GM12878 (cell line): Measurements from ENCODE around the gene ELFN2. TPM values are rescaled to one million over a fixed set of nuclear protein-coding genes. Genes with fewer than 3 reads are reported as not detected.

Experiments used
- ATAC-seq: fragments of 200-7000 bp; cut with Tn5 transposase; 3 replicates; pipeline ENCODE4 v1.9.1; 2020; ENCODE audit warnings: mild to moderate bottlenecking, moderate library complexity
- BruUV-seq: library from RNA; stranded (reverse); fragments of 400-500 nt; replicated peaks from 2 replicates; lab custom pipeline; 2021; lab: Mats Ljungman, UMichigan
- CTCF ChIA-PET: fragments of 300-600 bp; sonication (Branson Sonifier 250); formaldehyde crosslinking; extraction: SDS; loops from one replicate; lab custom pipeline; 2021; ENCODE audit warnings: inconsistent platforms; lab: Yijun Ruan, JAX
- POLR2A ChIA-PET: fragments of 350-600 bp; formaldehyde crosslinking; extraction: SDS; loops from one replicate; lab custom pipeline; 2021; ENCODE audit warnings: inconsistent platforms; lab: Charles Lee
- RAD21 ChIA-PET: fragments of 300-600 bp; sonication (Branson Sonifier 250); formaldehyde crosslinking; loops from one replicate; lab custom pipeline; 2023; ENCODE audit warnings: antibody characterized with exemption; ENCODE audit not compliant: unreplicated experiment; lab: Charles Lee
- SMC1A ChIA-PET: fragments of 300-600 bp; sonication (Branson Sonifier 250); formaldehyde crosslinking; loops from one replicate; lab custom pipeline; 2023; ENCODE audit not compliant: unreplicated experiment, uncharacterized antibody; lab: Charles Lee
- DNase-seq: peaks from one replicate; pipeline ENCODE4 v3.0.0-alpha.2; 2011; ENCODE audit warnings: low read depth, low spot score
- FAIRE-seq: peaks from 3 replicates; lab custom pipeline; 2011; peaks lifted over from hg19 to GRCh38; lab: Jason Lieb, UNC
- H2AFZ ChIP-seq: 2 replicates; pipeline ENCODE4 v1.6.0; 2011; ENCODE audit warnings: low read depth, low read length, control low read depth; ENCODE audit not compliant: control insufficient read depth
- H3K27ac ChIP-seq: 2 replicates; pipeline ENCODE4 v1.5.1; 2011; ENCODE audit warnings: control low read depth; ENCODE audit not compliant: control insufficient read depth, insufficient read depth
- H3K27me3 ChIP-seq, 2 experiments: replicated peaks in 1 of 2; 2 replicates each; pipeline versions ENCODE4 v1.6.0 to v1.6.1; 2011; ENCODE audit warnings: low read length in 1 of 2; ENCODE audit not compliant: control insufficient read depth in 2 of 2, insufficient read depth in 2 of 2
- H3K36me3 ChIP-seq, 2 experiments: 2 replicates each; pipeline ENCODE4 v1.5.1; 2011; ENCODE audit warnings: low read length in 1 of 2; ENCODE audit not compliant: control insufficient read depth in 2 of 2, insufficient read depth in 2 of 2
- H3K4me1 ChIP-seq: 2 replicates; pipeline ENCODE4 v1.6.1; 2011; ENCODE audit warnings: mild to moderate bottlenecking, low read length, moderate library complexity, mixed read lengths; ENCODE audit not compliant: control insufficient read depth, insufficient read depth
- H3K4me2 ChIP-seq: 2 replicates; pipeline ENCODE4 v1.6.0; 2011; ENCODE audit warnings: control low read depth; ENCODE audit not compliant: control insufficient read depth, insufficient read depth
- H3K4me3 ChIP-seq: fragments of 200-600 bp; sonication (generic); 2 replicates; pipeline ENCODE4 v1.5.1; 2016
- H3K79me2 ChIP-seq: 2 replicates; pipeline ENCODE4 v1.6.0; 2011; ENCODE audit warnings: low read length; ENCODE audit not compliant: control insufficient read depth, insufficient read depth
- H3K9ac ChIP-seq: 2 replicates; pipeline ENCODE4 v1.8.0; 2011; ENCODE audit warnings: low read length, control low read depth, mixed read lengths; ENCODE audit not compliant: control insufficient read depth, insufficient read depth
- H3K9me3 ChIP-seq: replicated peaks from 3 replicates; pipeline ENCODE4 v1.5.1; 2011; ENCODE audit warnings: mild to moderate bottlenecking, low read length; ENCODE audit not compliant: control insufficient read depth, insufficient read depth
- H4K20me1 ChIP-seq: 2 replicates; pipeline ENCODE4 v1.6.0; 2011; ENCODE audit not compliant: control insufficient read depth, insufficient read depth
- BCL11A ChIP-seq: IDR thresholded peaks from 2 replicates; pipeline ENCODE4 v1.6.1; 2011; ENCODE audit warnings: low read depth, low read length
- CREM ChIP-seq: IDR thresholded peaks from 2 replicates; pipeline ENCODE4 v1.6.1; 2014; ENCODE audit warnings: antibody characterized with exemption, low read depth
- HCFC1 ChIP-seq: fragments of 150-350 bp; IDR thresholded peaks from 2 replicates; pipeline ENCODE4 v1.6.1; 2014; ENCODE audit warnings: low read length
- IRF4 ChIP-seq: IDR thresholded peaks from 2 replicates; pipeline ENCODE4 v1.6.1; 2011; ENCODE audit warnings: low read depth, low read length
- PAX8 ChIP-seq: fragments of 450-650 bp; IDR thresholded peaks from 2 replicates; pipeline ENCODE4 v1.6.1; 2017; ENCODE audit warnings: mild to moderate bottlenecking, moderate library complexity
- POLR2A ChIP-seq: IDR thresholded peaks from 2 replicates; pipeline ENCODE4 v1.6.1; 2011; ENCODE audit warnings: low read depth, mild to moderate bottlenecking, low read length
- RELB ChIP-seq: fragments of 450-650 bp; IDR thresholded peaks from 2 replicates; pipeline ENCODE4 v1.6.1; 2017; ENCODE audit warnings: low read depth, mild to moderate bottlenecking, moderate library complexity
- SIN3A ChIP-seq: IDR thresholded peaks from 2 replicates; pipeline ENCODE4 v1.6.1; 2012; ENCODE audit warnings: low read depth, low read length, improper control_type of control experiment
- WGBS: methylation state at CpG from one replicate; pipeline ENCODE4 v1.1.6; 2016; ENCODE audit warnings: low lambda C conversion rate; ENCODE audit not compliant: insufficient replicate concordance, insufficient coverage; ENCODE audit errors: missing lambda C conversion rate; 5-methylcytosine and 5-hydroxymethylcytosine counted together
- in situ Hi-C: fragments of 300-500 bp; cut with MboI; formaldehyde crosslinking; loops from 9 replicates; pipeline ENCODE4 v1.14.3; 2018; ENCODE audit warnings: mixed read lengths
- intact Hi-C: fragments of 100-400 bp; cut with micrococcal nuclease; formaldehyde crosslinking; loops from one replicate; pipeline ENCODE4 v1.14.2; 2022; ENCODE audit not compliant: unreplicated experiment
- polyA plus RNA-seq, 11 experiments: library from polyadenylated mRNA; depleted of rRNA in 4 of 11; unstranded in 6 of 11; stranded (reverse) in 5 of 11; fragments of >200 nt; fragmentation: Nextera tagmentation in 4 of 11; fragmentation: Illumina TruSeq in 1 of 11; extraction: Ambion mirVana in 4 of 11; extraction: Trizol in 1 of 11; gene quantifications; 1 replicate in 1 of 11; 2 replicates in 10 of 11; pipeline versions ENCODE4 v1.2.1 to v1.2.3, GENCODE V29; 2011 to 2016; ENCODE audit warnings: inconsistent platforms in 2 of 11, missing spikeins in 2 of 11, low read depth in 1 of 11
- total RNA-seq, 4 experiments: library from RNA; depleted of rRNA in 3 of 4; stranded (reverse); fragments of >200 nt in 3 of 4; fragmentation: Illumina TruSeq in 1 of 4; extraction: Trizol in 1 of 4; gene quantifications; 2 replicates each; pipeline versions ENCODE4 v1.2.1 to v1.2.3, GENCODE V29; 2013 to 2021
- TF ChIP-seq, protein P1 (sequence below): fragments of 450-650 bp; IDR thresholded peaks from 2 replicates; pipeline ENCODE4 v1.6.1; 2018; ENCODE audit warnings: mild to moderate bottlenecking, low read depth, moderate library complexity; ENCODE audit not compliant: partially characterized antibody
- TF ChIP-seq, protein P2 (sequence below): fragments of 450-650 bp; conservative IDR thresholded peaks from 2 replicates; pipeline ENCODE4 v1.6.1; 2017; ENCODE audit warnings: mild to moderate bottlenecking, moderate library complexity

The ELFN2 gene
- total and polyA plus RNA-seq, 10 of the 15 experiments (the other 5 are each of a cell fraction or from before 2014, with no cell fraction given): 0.03 to 0.05 TPM; not detected in 8

DNA sequence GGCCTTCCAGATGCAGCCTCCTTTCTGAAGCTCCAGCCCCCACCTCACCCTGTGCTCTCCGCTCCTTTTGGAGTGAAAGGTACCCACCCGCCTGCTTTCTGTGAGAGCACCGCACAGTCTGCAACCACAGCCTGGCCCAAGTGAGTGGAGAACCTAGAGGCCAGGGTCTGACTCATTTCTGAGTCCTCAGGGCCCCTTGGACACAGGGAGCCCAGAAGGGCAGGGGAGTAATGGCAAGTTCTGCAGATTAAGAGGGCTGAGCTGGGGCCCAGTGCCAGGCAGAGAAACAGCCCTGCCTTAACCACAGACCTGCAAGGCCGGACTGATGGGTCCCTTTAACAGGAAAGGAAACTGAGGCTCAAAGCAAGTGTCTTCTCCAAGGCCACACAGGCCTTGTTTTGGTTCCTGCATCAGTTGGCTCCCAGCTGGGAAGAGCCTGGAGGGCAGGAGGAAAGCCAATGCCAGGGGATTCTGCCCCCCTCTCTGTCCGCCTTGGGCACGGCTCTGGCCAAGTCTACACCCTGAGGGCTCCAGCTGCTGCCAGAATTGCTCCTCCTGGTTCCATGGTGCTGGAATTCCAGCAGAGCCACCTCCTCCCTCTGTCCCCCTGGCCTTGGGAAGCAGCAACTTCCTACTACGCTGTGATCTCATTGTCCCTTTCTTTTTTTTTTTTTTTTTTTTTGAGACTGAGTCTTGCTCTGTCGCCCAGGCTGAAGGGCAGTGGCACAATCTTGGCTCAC is 89.9 kb downstream of the ELFN2 start (continued):
- TF ChIP-seq, protein P1, sequence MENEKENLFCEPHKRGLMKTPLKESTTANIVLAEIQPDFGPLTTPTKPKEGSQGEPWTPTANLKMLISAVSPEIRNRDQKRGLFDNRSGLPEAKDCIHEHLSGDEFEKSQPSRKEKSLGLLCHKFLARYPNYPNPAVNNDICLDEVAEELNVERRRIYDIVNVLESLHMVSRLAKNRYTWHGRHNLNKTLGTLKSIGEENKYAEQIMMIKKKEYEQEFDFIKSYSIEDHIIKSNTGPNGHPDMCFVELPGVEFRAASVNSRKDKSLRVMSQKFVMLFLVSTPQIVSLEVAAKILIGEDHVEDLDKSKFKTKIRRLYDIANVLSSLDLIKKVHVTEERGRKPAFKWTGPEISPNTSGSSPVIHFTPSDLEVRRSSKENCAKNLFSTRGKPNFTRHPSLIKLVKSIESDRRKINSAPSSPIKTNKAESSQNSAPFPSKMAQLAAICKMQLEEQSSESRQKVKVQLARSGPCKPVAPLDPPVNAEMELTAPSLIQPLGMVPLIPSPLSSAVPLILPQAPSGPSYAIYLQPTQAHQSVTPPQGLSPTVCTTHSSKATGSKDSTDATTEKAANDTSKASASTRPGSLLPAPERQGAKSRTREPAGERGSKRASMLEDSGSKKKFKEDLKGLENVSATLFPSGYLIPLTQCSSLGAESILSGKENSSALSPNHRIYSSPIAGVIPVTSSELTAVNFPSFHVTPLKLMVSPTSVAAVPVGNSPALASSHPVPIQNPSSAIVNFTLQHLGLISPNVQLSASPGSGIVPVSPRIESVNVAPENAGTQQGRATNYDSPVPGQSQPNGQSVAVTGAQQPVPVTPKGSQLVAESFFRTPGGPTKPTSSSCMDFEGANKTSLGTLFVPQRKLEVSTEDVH: no peak
- TF ChIP-seq RELB (no peak), POLR2A (no peak), IRF4 (no peak), CREM (no peak), PAX8 (no peak), BCL11A (no peak), HCFC1 (no peak)

DNA sequence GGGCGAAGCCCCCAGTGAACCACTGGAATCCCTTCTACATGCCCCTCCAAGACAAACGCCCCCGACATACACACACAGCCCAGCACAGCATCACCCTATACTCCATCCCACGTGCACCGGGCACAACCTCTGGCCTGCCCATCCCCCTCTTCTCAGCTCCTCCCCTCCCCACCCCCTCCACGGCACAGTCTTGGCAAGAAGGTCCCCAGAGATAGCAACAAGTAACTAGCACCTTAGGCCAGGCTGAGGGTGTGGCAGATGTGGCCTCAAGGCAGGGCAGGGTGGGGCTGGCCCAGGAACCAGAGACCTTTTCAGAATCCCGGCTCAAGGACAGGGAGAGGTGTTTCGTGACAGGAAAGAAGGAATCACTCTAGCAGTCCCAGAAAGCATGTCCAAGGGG is 90.7 kb downstream of the ELFN2 start:
- H3K36me3 ChIP-seq: no peaks in the 10 kb centered on the region
- no peaks in the 10 kb centered on the region for H3K79me2 ChIP-seq
- no peak overlapping the region for H3K4me2 ChIP-seq
- ChIA-PET POLR2A (interaction anchor here (1.5 kb wide), 1 partner anchor 94 kb away, joined by 3 read pairs; no protein-coding TSS in a partner anchor), RAD21 (interaction anchor here (0.6 kb wide), 1 partner anchor 282 kb away, joined by 3 read pairs; no protein-coding TSS in a partner anchor), SMC1A (interaction anchor here (1.0 kb wide), 1 partner anchor 22 kb away, joined by 3 read pairs; no protein-coding TSS in a partner anchor), CTCF (interaction anchor here (1.4 to 4.5 kb wide), 2 partner anchors 19 to 69 kb away, joined by 4 to 23 read pairs; no protein-coding TSS in a partner anchor)
- no peak overlapping the region for H2AFZ ChIP-seq
- WGBS: 39% methylated on average over 8 of the region's 8 CpGs
- ATAC-seq: 0 out of 3 replicates have a peak, but pooled peaks have one; percentile 6
- no peak for FAIRE-seq
- in situ Hi-C loops (no loop called here), intact Hi-C loops (no loop called here)
- no TSS peak for BruUV-seq
- peaks cover 6 to 10% of the 10 kb centered on the region in 2 experiments for H3K27me3 ChIP-seq
- no peak for DNase-seq
- no peak overlapping the region for H3K9ac ChIP-seq
- H3K9me3 ChIP-seq: no peaks in the 10 kb centered on the region
- TF ChIP-seq, protein P2, sequence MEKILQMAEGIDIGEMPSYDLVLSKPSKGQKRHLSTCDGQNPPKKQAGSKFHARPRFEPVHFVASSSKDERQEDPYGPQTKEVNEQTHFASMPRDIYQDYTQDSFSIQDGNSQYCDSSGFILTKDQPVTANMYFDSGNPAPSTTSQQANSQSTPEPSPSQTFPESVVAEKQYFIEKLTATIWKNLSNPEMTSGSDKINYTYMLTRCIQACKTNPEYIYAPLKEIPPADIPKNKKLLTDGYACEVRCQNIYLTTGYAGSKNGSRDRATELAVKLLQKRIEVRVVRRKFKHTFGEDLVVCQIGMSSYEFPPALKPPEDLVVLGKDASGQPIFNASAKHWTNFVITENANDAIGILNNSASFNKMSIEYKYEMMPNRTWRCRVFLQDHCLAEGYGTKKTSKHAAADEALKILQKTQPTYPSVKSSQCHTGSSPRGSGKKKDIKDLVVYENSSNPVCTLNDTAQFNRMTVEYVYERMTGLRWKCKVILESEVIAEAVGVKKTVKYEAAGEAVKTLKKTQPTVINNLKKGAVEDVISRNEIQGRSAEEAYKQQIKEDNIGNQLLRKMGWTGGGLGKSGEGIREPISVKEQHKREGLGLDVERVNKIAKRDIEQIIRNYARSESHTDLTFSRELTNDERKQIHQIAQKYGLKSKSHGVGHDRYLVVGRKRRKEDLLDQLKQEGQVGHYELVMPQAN: no peak
- TF ChIP-seq SIN3A: no peak
- H3K27ac ChIP-seq: no peak overlapping the region
- no peaks in the 10 kb centered on the region; the same call in 1 of the 2 replicates for H4K20me1 ChIP-seq
- peaks cover 19% of the 10 kb centered on the region for H3K4me1 ChIP-seq
- H3K4me3 ChIP-seq: no peak overlapping the region
